A549 (cell line): ENCODE measurements around the gene CERS6.

Source experiments
- EP300 ChIP-seq, 2 experiments: fragments of >200 bp; sonication (Bioruptor Twin); formaldehyde crosslinking; IDR thresholded peaks; 2 replicates in 1 of 2; 3 replicates in 1 of 2; pipeline ENCODE4 v1.6.1; 2016 to 2017
- HEYL ChIP-seq: fragments of 250-450 bp; sonication (Bioruptor Pico); IDR thresholded peaks from 2 replicates; pipeline ENCODE4 v1.8.0; 2021; ENCODE audit warnings: mild to moderate bottlenecking, moderate library complexity
- RAD21 ChIP-seq, 2 experiments: fragments of >200 bp in 1 of 2; sonication (Bioruptor Twin) in 1 of 2; formaldehyde crosslinking in 1 of 2; IDR thresholded peaks in 1 of 2; conservative IDR thresholded peaks in 1 of 2; 2 replicates in 1 of 2; 3 replicates in 1 of 2; pipeline ENCODE4 v1.6.1; 2012 to 2018; ENCODE audit warnings: inconsistent platforms in 1 of 2

DNA sequence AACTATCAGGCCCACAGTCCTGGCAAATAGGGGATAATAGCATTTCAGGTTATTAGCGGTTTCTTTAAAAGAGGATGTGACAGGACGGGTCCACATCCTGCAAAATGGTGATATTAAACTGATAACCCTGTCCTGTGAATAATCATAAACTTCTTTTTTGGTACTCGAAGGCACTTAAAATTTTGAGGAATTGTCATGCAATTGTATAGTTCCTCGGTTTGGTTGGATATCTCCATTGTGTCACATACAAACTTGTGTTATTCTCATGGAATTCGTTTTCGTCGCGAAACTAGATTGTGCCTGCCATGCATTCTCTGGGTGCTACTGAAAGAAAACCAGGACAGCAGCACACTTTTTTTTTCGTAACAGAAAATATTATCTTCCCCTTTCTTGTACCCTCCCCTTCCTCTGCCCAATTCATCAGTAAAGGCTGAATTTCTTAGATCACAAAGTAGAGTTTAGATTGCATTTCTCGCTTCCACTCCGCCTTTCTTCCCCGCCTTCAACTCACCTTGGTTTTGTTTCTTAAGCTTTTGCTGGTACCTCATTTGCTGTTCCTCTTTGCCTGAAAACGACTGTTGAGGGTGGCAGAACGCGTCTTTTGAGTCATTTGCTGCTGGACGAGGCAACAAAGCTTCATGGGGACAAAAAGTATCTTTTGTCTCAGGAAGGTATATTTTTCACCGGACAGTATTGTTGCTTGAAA lies 1.3 kb downstream of the CERS6 start:
- TF ChIP-seq HEYL (CRISPR knock-in tag): no peak
- no peak for TF ChIP-seq EP300 (IDR thresholded peaks at IDR 0.05)
- TF ChIP-seq RAD21 (conservative IDR thresholded peaks at IDR 0.05 in 1 of 2, IDR thresholded peaks at IDR 0.05 in 1 of 2): no peak
